AG04449 (cell line): ENCODE results near the gene HPGD.

Experiments used
- CTCF ChIA-PET: fragments of 350-600 bp; formaldehyde crosslinking; extraction: SDS; loops from one replicate; lab custom pipeline; 2021; ENCODE audit warnings: antibody characterized with exemption; lab: Yijun Ruan, JAX
- POLR2A ChIA-PET: fragments of 400-600, 350-600 bp; formaldehyde crosslinking; extraction: SDS; loops from one replicate; lab custom pipeline; 2020; ENCODE audit warnings: antibody characterized with exemption, inconsistent platforms; lab: Yijun Ruan, JAX
- DNase-seq: peaks from one replicate; pipeline ENCODE4 v3.0.0-alpha.2; 2010; ENCODE audit warnings: low read depth, low spot score
- H3K4me3 ChIP-seq: 2 replicates; pipeline ENCODE4 v1.5.1; 2011; ENCODE audit warnings: low read depth, mild to moderate bottlenecking, control low read depth, low read length
- CTCF ChIP-seq: IDR thresholded peaks from one replicate; pipeline ENCODE4 v1.5.1; 2011; ENCODE audit warnings: mild to moderate bottlenecking, moderate library complexity, low read length, control low read depth, inconsistent platforms; ENCODE audit not compliant: insufficient read depth; ENCODE audit errors: missing control alignments

The HPGD gene

GRCh38 chr4:174475528-174475927 is 46.8 kb downstream of the HPGD start:
- ChIA-PET POLR2A (no interaction called here), CTCF (no interaction called here)
- no peak for TF ChIP-seq CTCF
- DNase-seq: no peak
- H3K4me3 ChIP-seq: no peak overlapping the region

- no peak for TF ChIP-seq CTCF
- ChIA-PET POLR2A (no interaction called here), CTCF (no interaction called here)
- no peak for DNase-seq
- no peak overlapping the region for H3K4me3 ChIP-seq
Measured at GRCh38 chr4:174474457-174475075, 47.7 kb downstream of the HPGD start.

GRCh38 chr4:174467107-174467506 is 55.2 kb downstream of the HPGD start:
- CTCF ChIA-PET: no interaction called here
- POLR2A ChIA-PET: no interaction called here
- DNase-seq: no peak
- TF ChIP-seq CTCF: no peak
- H3K4me3 ChIP-seq: no peak overlapping the region

- ChIA-PET POLR2A (no interaction called here), CTCF (interaction anchor here (0.6 kb wide), 1 partner anchor 20 kb away, joined by 3 read pairs; no protein-coding TSS in a partner anchor)
- DNase-seq: no peak
- H3K4me3 ChIP-seq: no peak overlapping the region
- no peak for TF ChIP-seq CTCF
Measured at GRCh38 chr4:174464949-174465348, 57.3 kb downstream of the HPGD start.

- POLR2A ChIA-PET: no interaction called here
Measured at GRCh38 chr4:174461466-174462106, 60.7 kb downstream of the HPGD start.

More at GRCh38 chr4:174461466-174462106, 60.7 kb downstream of the HPGD start:
- no peak for DNase-seq
- CTCF ChIA-PET: no interaction called here
- no peak for TF ChIP-seq CTCF
- H3K4me3 ChIP-seq: no peak overlapping the region
